PC-9 (cell line): ENCODE results near the gene BMP4.

ENCODE experiments used
- CTCF ChIP-seq: fragments of 200-600 bp; sonication (generic); conservative IDR thresholded peaks from 2 replicates; pipeline ENCODE4 v1.6.1; 2017; ENCODE audit warnings: mixed run types, antibody characterized with exemption, mild to moderate bottlenecking, moderate library complexity
- EZH2 ChIP-seq: fragments of 200-600 bp; sonication (generic); IDR thresholded peaks from 2 replicates; pipeline ENCODE4 v1.8.0; 2017; ENCODE audit warnings: antibody characterized with exemption, low read depth

GRCh38 chr14:53978194-53978593, 21.6 kb upstream of the BMP4 start:
- no peak for TF ChIP-seq CTCF
- TF ChIP-seq EZH2: no peak
